SK-N-MC (cell line): Measurements from ENCODE around the gene LAMC1.
A peak's percentile ranks its signal among the peaks of the same experiment; 100 is the strongest.

Source experiments
- DNase-seq: peaks from one replicate; pipeline ENCODE4 v3.0.0-alpha.2; 2011; ENCODE audit warnings: low read depth, low spot score
- H3K27ac ChIP-seq: fragments of 200-600 bp; sonication (generic); 2 replicates; pipeline ENCODE4 v1.5.1; 2016; ENCODE audit warnings: mixed run types
- H3K36me3 ChIP-seq: fragments of 200-600 bp; sonication (generic); 2 replicates; pipeline ENCODE4 v1.6.1; 2017; ENCODE audit warnings: antibody characterized with exemption, low read length, mixed read lengths; ENCODE audit not compliant: insufficient read depth
- H3K4me3 ChIP-seq: fragments of 200-600 bp; sonication (generic); 2 replicates; pipeline ENCODE4 v1.5.1; 2016
- H3K9ac ChIP-seq: fragments of 200-600 bp; sonication (generic); 2 replicates; pipeline ENCODE4 v1.8.0; 2017; ENCODE audit warnings: mixed run types, mixed read lengths; ENCODE audit not compliant: insufficient read length
- H3K9me3 ChIP-seq: fragments of 200-600 bp; sonication (generic); 2 replicates; pipeline ENCODE4 v1.6.1; 2017; ENCODE audit warnings: low read depth, mild to moderate bottlenecking, antibody characterized with exemption, low read length, moderate library complexity, mixed read lengths
- EZH2 ChIP-seq: fragments of 200-600 bp; sonication (generic); IDR thresholded peaks from one replicate; pipeline ENCODE4 v1.6.1; 2017; ENCODE audit warnings: antibody characterized with exemption
- FOXP2 ChIP-seq: optimal IDR thresholded peaks from 2 replicates; pipeline ENCODE3; 2011; ENCODE audit warnings: mild to moderate bottlenecking, moderate library complexity; ENCODE audit not compliant: insufficient read depth; ENCODE audit errors: extremely low read length, control extremely low read depth
- POLR2AphosphoS5 ChIP-seq: IDR thresholded peaks from 2 replicates; pipeline ENCODE4 v1.6.1; 2012; ENCODE audit warnings: mild to moderate bottlenecking, low read depth, low read length, borderline replicate concordance

Gene LAMC1

DNA sequence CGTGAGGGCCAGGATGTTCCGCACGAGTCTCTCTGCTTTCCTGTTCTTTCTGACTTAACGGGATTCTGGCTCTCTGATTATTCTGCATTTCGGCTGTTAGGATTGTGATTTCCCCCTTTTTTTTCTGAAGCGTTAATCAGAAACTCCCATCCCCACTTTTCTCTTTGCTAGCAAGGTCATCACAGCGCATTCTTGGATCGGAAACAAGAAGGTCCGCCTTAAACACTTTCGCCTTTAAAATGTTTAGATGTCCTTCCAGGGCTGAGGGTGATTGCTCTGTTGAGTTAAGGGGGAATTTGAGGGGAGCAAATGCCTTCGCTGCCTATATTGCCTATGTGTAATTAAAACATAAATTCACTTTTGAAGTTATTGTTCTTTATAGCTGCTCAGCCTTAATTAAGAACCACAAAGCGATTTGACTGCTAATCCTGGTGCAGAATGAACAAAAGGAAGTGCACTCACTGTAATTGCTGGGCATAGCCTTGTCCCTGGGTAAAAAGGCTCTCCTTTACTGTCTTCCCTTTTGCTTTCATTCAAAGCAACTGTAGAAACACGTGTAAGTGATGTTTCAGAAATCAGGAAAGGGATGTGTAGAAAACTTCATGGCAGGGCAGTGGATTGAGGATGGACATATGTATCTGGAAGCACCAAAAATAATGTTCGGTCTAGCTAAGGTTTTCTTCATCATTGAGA lies 1.2 kb downstream of the LAMC1 start:
- TF ChIP-seq FOXP2: no peak
- TF ChIP-seq POLR2AphosphoS5: no peak
- TF ChIP-seq EZH2: no peak
- H3K27ac ChIP-seq: no peak overlapping the region
- no peaks in the 10 kb centered on the region for H3K36me3 ChIP-seq
- H3K9me3 ChIP-seq: no peaks in the 10 kb centered on the region
- peak overlapping the region; percentile 76 for H3K9ac ChIP-seq
- DNase-seq: no peak
- H3K4me3 ChIP-seq: peak overlapping the region; percentile 82

DNA sequence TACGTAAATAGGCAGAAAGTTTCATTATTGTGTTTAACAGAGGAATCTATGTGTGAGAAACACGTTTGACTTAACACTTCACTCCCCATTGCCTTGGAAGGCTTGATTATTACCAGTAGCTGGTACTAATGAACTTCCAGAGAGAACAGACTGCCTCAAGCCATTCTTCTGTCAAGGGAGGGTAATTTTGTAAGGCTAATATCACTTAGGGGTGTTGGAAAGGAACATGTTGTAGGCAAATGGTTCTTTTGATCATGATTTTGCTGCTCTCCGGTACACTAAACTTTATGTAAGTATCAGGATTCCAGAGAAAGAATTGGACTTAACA lies 1.8 kb downstream of the LAMC1 start:
- Histone ChIP-seq H3K4me3 (peak overlapping the region; percentile 82), H3K36me3 (no peaks in the 10 kb centered on the region), H3K9me3 (no peaks in the 10 kb centered on the region), H3K27ac (no peak overlapping the region), H3K9ac (no peak overlapping the region)
- no peak for DNase-seq
- TF ChIP-seq EZH2 (no peak), FOXP2 (no peak), POLR2AphosphoS5 (no peak)

DNA sequence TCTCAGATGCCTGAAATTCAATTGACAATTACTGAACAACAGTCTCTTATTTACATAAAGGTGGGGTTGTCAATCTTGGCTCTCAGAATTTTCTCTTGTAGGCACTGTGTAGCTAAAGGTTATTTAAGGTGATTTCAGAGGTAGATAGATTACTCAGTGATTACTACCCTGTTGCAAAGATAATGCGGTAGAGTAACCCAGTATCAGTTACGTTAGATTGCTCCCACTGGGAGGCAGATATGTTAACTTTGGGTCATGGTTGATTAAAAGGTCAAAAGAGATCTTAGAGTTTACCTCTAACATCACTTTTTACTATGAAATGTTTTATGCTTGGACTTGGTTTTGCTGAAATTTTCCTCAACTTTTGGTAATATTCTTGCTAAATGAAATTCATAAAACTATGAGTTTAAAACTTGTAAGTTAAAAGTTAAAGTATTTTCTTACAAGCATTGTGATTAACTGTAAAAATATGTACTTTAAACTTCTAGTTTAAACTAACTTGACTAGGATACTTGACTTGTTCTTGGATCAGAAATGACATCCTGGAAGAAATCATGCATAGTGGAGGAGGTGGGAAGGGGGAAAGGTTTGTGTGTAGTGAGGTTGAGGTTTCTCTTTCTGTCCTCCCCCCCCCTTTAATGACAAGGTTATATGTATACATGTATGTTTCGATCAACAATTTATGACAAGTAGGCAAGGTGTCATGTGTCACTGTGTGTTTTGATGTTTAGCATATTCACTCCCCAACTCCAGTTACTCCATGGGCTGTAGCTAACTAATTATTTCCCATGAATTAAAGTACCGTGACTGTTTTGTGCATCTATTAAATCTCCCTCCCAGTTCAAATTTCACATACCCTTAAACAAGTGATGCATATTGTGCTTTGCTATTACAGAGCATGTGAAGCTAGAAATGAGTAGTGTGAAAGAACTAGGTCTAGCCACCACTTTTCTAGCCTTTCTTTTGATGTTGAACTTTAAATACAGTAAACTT lies 2.9 kb downstream of the LAMC1 start:
- TF ChIP-seq POLR2AphosphoS5: no peak
- no peak for TF ChIP-seq FOXP2
- TF ChIP-seq EZH2: no peak
- Histone ChIP-seq H3K4me3 (peak overlapping the region; percentile 82), H3K9me3 (no peaks in the 10 kb centered on the region), H3K9ac (no peak overlapping the region), H3K36me3 (no peaks in the 10 kb centered on the region), H3K27ac (no peak overlapping the region)
- DNase-seq: no peak

DNA sequence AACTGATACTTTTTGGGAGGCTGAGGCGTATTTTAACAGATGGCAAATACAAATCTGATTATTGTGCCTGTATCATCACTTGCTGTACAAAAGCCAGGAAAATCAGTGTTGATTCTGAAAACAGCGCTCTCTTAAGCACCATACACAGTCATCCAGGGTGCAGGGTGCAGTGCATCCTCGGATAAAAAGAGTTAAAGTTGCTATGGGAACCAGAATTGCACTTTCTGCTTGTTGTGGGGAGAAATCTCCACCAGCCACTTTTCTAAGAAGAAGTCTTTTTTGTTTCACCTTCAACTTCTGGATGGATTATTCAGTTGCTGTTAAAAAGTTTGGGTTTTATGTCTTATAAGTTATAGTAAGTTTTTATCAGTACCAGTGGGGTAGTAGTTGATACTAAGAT lies 3.8 kb downstream of the LAMC1 start:
- Histone ChIP-seq H3K9me3 (no peaks in the 10 kb centered on the region), H3K36me3 (no peaks in the 10 kb centered on the region), H3K9ac (no peak overlapping the region), H3K4me3 (no peak overlapping the region), H3K27ac (no peak overlapping the region)
- no peak for DNase-seq
- no peak for TF ChIP-seq POLR2AphosphoS5
- TF ChIP-seq FOXP2: no peak
- TF ChIP-seq EZH2: no peak

- Histone ChIP-seq H3K36me3 (no peaks in the 10 kb centered on the region), H3K9ac (no peak overlapping the region), H3K9me3 (no peaks in the 10 kb centered on the region), H3K27ac (0 out of 2 replicates have a peak overlapping the region, but pooled peaks have one; percentile 10), H3K4me3 (no peak overlapping the region)
- no peak for DNase-seq
- TF ChIP-seq POLR2AphosphoS5 (no peak), EZH2 (no peak), FOXP2 (no peak)
These were observed 4.6 kb downstream of the LAMC1 start for GRCh38 chr1:183027791-183028190.

GRCh38 chr1:183029591-183030000 lies 6.4 kb downstream of the LAMC1 start:
- Histone ChIP-seq H3K27ac (no peak overlapping the region), H3K9me3 (no peaks in the 10 kb centered on the region), H3K4me3 (no peak overlapping the region), H3K36me3 (no peaks in the 10 kb centered on the region), H3K9ac (no peak overlapping the region)
- no peak for TF ChIP-seq FOXP2
- no peak for TF ChIP-seq POLR2AphosphoS5
- TF ChIP-seq EZH2: no peak
- no peak for DNase-seq

DNA sequence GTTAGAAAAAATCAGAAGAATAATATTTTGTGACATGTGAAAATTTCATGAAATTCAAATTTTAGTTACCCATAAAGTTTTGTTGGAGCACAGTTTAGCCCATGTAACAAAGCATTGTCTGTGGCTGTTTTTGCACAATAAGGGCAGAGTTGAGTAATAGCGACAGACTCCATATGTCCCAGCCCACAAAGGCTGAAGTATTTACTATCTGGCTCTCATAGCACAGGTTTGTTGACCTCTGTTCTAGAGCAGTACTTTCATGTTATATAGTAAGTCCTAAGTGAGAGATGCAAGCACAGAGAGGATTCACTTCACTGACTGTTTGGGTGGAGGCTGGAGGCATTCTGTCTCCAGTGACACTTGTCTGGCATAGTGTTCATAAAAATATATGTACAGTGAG lies 6.8 kb downstream of the LAMC1 start:
- no peaks in the 10 kb centered on the region for H3K36me3 ChIP-seq
- TF ChIP-seq POLR2AphosphoS5 (no peak), FOXP2 (no peak)
- no peak overlapping the region for H3K9ac ChIP-seq
- H3K4me3 ChIP-seq: no peak overlapping the region
- DNase-seq: no peak
- H3K27ac ChIP-seq: no peak overlapping the region
- no peaks in the 10 kb centered on the region for H3K9me3 ChIP-seq

DNA sequence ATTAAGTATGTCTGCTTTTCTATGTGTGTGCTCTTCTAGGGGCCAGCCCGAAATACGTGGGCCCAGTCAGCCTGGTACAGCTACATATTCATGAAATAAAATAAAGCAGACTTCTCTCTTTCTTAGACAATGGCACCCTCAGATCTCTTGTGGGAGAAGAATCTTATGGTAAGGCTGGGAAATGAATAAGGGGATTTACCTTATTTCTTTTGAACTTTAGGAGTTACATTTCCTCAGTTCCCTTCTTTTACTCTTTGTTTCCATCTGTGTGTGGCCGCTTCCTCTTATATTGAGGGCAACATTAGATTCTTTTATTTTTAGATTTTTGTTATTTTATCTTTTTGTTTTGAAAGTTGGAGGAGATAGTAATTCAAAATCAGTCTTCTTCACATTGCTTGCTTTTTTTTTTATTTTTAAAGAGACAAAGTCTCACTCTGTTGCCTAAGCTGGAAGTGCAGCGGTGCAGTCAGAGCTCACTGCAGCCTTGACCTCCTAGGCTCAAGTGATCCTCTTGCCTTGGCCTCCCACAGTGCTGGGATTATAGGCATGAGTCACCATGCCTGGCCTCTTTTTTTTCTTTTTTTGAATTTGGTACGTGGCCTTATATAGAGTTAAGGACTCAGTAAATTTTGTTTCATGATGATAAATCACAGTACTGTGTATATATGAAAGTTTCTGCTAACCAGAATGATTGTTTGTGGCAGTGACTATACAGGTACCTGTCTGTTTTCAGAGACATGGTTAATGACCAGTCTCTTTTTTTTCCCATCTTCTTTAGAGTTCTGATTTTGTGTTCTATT lies 9.1 kb downstream of the LAMC1 start:
- no peak for DNase-seq
- no peak overlapping the region for H3K9ac ChIP-seq
- TF ChIP-seq EZH2 (no peak), POLR2AphosphoS5 (no peak), FOXP2 (no peak)
- H3K4me3 ChIP-seq: no peak overlapping the region
- H3K36me3 ChIP-seq: no peaks in the 10 kb centered on the region
- H3K27ac ChIP-seq: 0 out of 2 replicates have a peak overlapping the region, but pooled peaks have one; percentile 17
- H3K9me3 ChIP-seq: no peaks in the 10 kb centered on the region
